ENCODE data around the gene RBM27.
"Not testable (repeated sequence)": the region's sequence is repeated elsewhere in the genome, so short reads cannot be mapped to it uniquely, and the experiment has no call there.

GRCh38 chr5:146210810-146211209 is 7.4 kb downstream of the RBM27 start:
- not testable (repeated sequence) for TF ChIP-seq CHD2 (IDR thresholded peaks at IDR 0.05; ENCODE audit: low read length, partially characterized antibody); CTCF (IDR thresholded peaks at IDR 0.05); ZBTB33 (IDR thresholded peaks at IDR 0.05; ENCODE audit: borderline replicate concordance, low read depth); SIN3A (IDR thresholded peaks at IDR 0.05; ENCODE audit: borderline replicate concordance, low read depth, low read length); NFIC (IDR thresholded peaks at IDR 0.05; ENCODE audit: borderline replicate concordance); POLR2AphosphoS5 (IDR thresholded peaks at IDR 0.05; ENCODE audit: low read depth, low read length); PBX3 (IDR thresholded peaks at IDR 0.05); TAF1 (IDR thresholded peaks at IDR 0.05; ENCODE audit: borderline replicate concordance, low read depth, low read length); MXI1 (IDR thresholded peaks at IDR 0.05; ENCODE audit: low read depth, low read length)
